NCI-H526 treated with DMSO at 0.1 percent for 48 hours (cell line): ENCODE results near the gene CNOT10.
"Not testable (repeated sequence)": the region's sequence is repeated elsewhere in the genome, so short reads cannot be mapped to it uniquely, and the experiment has no call there.

Experiments used
- DNase-seq: peaks from one replicate; lab custom pipeline; 2025; lab: John Stamatoyannopoulos, UW

Gene CNOT10

DNA sequence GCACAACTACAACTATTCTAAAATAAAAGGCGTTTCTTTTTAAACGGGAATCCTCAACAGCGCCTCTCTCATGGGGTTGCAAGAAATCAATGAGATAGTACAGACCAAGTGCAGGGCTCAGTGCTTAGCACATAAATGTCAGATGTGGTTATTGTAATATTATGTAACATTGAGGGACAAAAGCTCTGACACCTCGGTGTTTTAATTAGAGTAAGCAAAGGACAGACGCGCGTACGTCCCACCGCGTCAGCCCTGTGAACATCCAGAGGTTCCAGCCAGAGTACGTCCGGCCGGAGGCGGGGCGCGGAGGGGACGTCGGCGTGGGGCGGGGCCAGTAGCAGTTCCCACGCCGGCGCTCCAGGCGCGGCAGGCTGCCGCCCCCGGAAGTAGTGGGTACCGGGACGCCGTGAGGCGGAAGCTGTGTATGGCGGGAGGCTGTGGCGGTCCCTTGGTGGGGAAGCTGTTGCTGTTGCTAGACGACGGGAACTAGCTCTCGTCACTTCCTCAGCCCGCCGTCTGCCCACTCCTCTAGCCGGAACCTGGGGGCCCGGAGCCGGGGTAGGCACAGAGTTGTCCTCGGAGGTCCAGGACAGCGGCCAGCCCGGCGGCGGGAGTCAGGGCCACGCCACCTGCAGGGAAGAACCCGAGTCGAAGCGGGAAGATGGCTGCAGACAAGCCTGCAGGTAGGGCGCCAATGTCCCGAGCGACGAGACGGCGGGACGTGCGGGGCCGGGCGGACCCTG is at the start of gene CNOT10:
TSS of gene CNOT10 (plus strand) at position 389 of the 743 bp plus-strand sequence. CDS start at position 662, 273 bp downstream.
- peak; percentile 87 for DNase-seq

DNA sequence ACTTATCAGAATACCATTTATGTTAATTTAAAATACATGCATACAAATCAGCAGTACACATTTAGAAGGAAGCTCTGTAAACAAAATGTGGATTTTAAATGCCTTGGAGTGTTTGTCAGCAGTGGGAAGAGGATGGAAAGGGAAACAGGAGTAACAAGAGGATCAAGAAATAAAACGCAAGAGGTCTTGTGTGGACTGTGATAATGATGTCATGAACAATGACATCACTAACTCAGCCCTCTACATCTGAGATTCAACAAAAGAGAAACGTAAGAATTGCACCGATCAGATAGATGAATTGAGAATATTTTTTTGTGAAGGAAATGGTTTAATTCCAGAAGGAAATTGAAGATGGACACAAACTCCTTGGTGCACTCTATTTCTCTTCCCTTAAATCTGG is 44.0 kb upstream of the CNOT10 start:
- DNase-seq: no peak

DNA sequence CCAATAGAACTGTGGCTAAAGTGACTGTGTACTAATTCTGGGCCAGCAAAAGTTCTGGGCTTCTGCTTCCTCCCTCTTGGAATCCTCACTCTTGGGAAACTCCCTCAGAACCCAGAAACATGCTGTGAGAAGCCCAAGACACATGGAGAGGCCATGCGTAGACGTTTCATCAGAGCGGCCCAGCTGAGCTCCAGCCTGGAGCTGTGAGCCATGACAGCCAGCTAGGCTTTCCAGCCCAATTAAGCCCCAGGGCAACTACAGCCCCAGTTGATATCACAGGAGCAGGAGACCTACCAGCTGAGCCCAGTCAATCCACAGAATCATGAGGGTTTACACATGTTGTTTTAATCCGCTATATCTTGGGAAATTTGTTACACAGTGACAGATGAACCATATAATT is 43.6 kb upstream of the CNOT10 start:
- no peak for DNase-seq

GRCh38 chr3:32643354-32643753 is 41.6 kb upstream of the CNOT10 start:
- no peak for DNase-seq

GRCh38 chr3:32643816-32644215 is 41.2 kb upstream of the CNOT10 start:
- no peak for DNase-seq

DNA sequence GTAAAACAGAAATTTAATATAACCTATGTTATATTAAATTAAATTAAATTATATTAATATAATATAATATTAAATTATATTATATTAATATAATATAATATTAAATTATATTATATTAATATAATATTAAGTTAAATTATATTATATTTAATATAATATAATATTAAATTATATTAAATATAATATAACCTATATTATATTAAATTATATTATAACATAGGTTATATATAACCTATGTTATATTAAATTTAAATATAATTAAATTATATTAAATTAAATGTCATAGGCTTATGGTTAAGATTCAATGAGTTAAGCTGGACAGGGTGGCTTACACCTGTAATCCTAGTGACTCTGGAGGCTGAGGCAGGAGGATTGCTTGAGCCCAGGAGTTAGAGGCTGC is 40.6 kb upstream of the CNOT10 start:
- no peak for DNase-seq

DNA sequence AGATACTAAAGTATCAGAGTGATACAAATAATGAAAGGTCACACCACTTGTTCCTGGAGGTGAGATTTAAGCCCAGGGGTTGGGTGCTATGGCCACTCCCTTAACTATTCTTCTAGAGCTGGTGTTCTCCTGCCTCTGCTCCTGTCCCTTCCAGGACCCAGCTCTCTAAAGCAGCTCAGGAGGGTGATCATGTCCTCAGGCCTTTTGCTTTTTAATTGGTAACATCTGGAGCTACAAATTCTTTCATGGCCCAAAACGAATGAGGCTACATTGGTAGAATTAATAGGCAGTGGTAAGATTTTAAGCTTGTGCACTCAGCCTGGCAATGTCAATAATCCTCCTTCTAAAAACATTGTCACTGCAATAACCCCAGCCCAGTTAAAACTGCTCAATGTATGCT is 38.2 kb upstream of the CNOT10 start:
- no peak for DNase-seq

- not testable (repeated sequence) for DNase-seq
Observed at GRCh38 chr3:32652337-32653100, 32.5 kb upstream of the CNOT10 start.

DNA sequence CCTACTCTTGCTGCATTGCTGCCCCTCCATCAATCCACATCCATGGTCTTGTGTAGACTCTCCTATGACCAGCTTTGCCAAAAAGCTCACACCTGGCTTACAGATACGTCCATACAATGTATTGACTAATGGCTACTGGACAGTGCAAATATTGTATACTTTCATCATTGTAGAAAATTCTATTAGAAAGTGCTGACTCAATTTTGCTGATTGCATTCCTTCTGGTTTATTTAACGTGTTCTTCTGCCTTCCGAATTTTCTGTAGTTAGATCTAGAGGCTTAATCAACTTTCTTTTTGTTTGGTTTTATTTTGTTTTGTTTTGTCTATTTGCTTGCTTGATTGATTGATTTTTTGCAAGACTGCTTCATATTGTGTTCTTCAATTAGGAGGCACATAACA is 29.8 kb upstream of the CNOT10 start:
- no peak for DNase-seq

GRCh38 chr3:32660634-32661033 is 24.4 kb upstream of the CNOT10 start:
- DNase-seq: no peak

DNA sequence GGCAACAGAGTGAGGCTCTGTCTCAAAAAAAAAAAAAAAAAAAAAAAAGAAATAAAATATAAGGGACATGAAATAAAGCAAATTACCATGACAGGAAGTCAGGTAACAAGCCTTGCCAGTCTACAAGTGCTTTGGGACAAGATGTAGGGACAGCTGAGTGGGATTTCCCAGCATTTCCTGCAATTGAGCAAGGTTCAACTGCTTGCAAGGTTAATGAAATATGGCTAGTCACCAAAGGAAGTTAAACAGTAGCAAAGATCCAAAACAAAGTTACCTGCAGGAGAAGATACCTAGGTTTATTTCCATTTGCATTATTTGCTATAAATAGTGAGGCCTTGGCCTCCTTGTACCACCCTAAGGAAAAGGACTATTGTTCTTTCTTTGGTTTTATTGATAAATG is 22.3 kb upstream of the CNOT10 start:
- no peak for DNase-seq

DNA sequence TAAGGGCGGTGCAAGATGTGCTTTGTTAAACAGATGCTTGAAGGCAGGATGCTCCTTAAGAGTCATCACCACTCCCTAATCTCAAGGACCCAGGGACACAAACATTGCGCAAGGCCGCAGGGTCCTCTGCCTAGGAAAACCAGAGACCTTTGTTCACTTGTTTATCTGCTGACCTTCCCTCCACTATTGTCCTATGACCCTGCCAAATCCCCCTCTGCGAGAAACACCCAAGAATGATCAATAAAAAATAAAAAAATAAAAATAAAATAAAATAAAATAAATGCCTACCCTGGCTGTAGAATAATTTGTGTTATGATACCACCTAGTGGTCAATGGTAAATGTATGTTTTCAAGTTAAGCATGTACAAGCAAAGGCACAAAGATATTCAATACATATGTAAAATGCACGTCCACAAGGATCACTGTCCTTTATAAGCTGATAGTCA is 20.3 kb upstream of the CNOT10 start:
- peak; percentile 25 for DNase-seq

DNA sequence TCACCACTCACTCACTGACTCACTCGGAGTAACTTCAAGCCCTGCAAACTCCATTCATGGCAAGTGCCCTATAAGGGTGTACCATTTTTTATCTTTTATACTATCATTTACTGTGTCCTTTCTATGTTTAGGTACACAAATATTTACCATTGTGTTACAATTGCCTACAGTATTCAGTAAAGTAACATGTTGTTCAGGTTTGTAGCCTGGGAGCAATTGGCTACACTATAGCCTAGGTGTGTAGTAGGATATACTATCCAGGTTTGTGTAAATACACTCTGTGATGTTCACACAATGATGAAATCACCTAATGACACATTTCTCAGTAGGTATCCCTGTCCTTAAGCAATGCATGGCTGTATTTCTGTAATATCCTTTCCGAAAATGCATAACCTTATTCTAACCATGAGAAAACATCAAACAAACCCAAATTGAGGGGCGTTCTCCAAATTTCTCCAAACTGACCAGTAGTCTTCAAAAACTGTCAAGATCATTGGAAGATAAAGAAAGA is 17.9 kb upstream of the CNOT10 start:
- DNase-seq: no peak

DNA sequence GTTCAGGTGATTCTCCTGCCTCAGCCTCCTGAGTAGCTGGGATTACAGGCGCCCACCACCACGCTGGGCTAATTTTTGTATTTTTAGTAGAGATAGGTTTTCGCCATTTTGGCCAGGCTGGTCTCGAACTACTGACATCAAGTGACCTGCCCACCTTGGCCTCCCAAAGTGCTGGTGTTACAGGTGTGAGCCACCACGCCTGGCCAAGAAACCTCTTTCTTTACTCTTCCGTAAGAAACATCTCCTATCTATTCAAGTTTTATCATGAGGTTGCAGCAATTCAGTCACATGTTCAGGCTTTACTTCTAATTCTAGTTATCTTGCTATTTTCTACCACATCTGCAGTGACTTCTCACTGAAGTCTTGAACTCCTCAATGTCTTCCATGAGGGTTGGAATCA is 15.8 kb upstream of the CNOT10 start:
- DNase-seq: not testable (repeated sequence)

DNA sequence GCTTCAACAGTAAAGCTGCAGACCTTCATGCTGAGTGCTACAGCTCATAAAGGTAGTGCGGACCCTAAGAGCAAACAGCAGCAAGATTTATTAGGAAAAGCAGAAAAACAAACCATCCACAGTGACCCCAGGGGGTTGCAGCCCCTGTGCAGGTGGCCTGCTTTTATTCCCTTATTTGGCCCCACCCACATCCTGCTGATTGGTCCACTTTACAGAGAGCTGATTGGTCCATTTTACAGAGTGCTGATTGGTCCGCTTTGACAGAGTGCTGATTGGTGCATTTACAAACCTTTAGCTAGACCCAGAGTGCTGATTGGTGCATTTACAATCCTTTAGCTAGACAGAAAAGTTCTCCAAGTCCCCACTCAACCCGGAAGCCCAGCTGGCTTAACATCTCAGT is 11.3 kb upstream of the CNOT10 start:
- DNase-seq: not testable (repeated sequence)

DNA sequence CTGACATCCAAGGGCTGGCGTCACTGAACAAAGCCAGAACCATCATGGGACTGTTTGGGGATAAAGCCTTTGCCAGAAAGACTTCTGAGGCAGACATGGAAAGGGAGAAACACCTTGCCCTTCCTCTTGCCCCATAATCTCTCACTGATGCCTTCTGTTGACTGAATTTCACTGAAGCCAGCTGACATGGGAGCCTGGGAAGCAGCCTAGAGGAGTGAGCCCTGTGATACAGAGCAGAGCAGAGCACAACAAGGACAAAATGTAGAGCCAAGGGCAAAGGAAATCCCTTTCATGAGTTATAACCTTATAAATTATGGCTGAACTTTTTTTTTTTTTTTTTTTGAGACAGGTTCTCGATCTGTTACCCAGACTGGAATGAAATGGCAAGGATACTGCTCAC is 9.8 kb upstream of the CNOT10 start:
- no peak for DNase-seq

- no peak for DNase-seq
Observed at GRCh38 chr3:32675650-32676049, 9.3 kb upstream of the CNOT10 start.

- no peak for DNase-seq
Observed at GRCh38 chr3:32681811-32682210, 3.2 kb upstream of the CNOT10 start.

GRCh38 chr3:32684029-32684799 is 774 bp upstream of the CNOT10 start:
- DNase-seq: no peak

- no peak for DNase-seq
Observed at GRCh38 chr3:32685543-32686185, 676 bp downstream of the CNOT10 start.

DNA sequence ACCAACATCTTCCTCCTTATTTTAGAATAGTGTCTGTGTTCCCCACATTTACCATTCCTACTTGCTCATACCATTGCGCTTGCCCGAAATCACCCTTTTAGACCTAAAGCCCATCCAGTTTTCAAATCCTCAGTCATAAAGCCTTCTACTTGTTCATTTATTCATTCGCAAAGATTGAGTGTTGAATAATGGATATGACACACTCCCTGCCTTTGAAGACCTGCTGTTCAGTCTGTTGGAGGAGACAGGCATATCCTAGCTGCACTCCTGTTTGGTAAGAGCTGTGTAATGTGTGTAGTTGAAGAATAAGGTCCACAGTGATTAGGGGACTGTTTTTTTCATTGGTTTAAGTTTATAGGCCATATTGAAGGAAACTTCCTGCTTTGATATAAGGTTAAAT is 1.7 kb downstream of the CNOT10 start:
- peak; percentile 29 for DNase-seq

- no peak for DNase-seq
Observed at GRCh38 chr3:32691847-32692246, 6.9 kb downstream of the CNOT10 start.
